ENCODE data around the gene ADAMTS19.

The ADAMTS19 gene

GRCh38 chr5:129687941-129688340 lies 227.8 kb downstream of the ADAMTS19 start:
- Histone ChIP-seq H3K4me3 (replicated peaks; ENCODE audit: low read depth, low read length) (no peak overlapping the region), H3K36me3 (ENCODE audit: control insufficient read depth, insufficient read depth, low read length) (no peaks in the 10 kb centered on the region), H3K27me3 (replicated peaks; ENCODE audit: control insufficient read depth, insufficient read depth, low read length) (no peaks in the 10 kb centered on the region)
- DNase-seq (ENCODE audit: extremely low read depth, insufficient read length) = no peak
- no peak for TF ChIP-seq CTCF (IDR thresholded peaks at IDR 0.05; ENCODE audit: insufficient read depth, low read length, poor library complexity, severe bottlenecking)

GRCh38 chr5:129689045-129689444 lies 228.9 kb downstream of the ADAMTS19 start:
- TF ChIP-seq CTCF (IDR thresholded peaks at IDR 0.05; ENCODE audit: insufficient read depth, low read length, poor library complexity, severe bottlenecking) = no peak
- Histone ChIP-seq H3K4me3 (replicated peaks; ENCODE audit: low read depth, low read length) (no peak overlapping the region), H3K27me3 (replicated peaks; ENCODE audit: control insufficient read depth, insufficient read depth, low read length) (no peaks in the 10 kb centered on the region), H3K36me3 (ENCODE audit: control insufficient read depth, insufficient read depth, low read length) (no peaks in the 10 kb centered on the region)
- no peak for DNase-seq (ENCODE audit: extremely low read depth, insufficient read length)

- no peaks in the 10 kb centered on the region for H3K27me3 ChIP-seq (replicated peaks; ENCODE audit: control insufficient read depth, insufficient read depth, low read length)
Measured at GRCh38 chr5:129691220-129691619, 231.1 kb downstream of the ADAMTS19 start.

GRCh38 chr5:129696636-129697035 lies 236.5 kb downstream of the ADAMTS19 start:
- Histone ChIP-seq H3K4me3 (replicated peaks; ENCODE audit: low read depth, low read length) (no peak overlapping the region), H3K36me3 (ENCODE audit: control insufficient read depth, insufficient read depth, low read length) (no peaks in the 10 kb centered on the region), H3K27me3 (replicated peaks; ENCODE audit: control insufficient read depth, insufficient read depth, low read length) (no peaks in the 10 kb centered on the region)
- no peak for TF ChIP-seq CTCF (IDR thresholded peaks at IDR 0.05; ENCODE audit: insufficient read depth, low read length, poor library complexity, severe bottlenecking)
- no peak for DNase-seq (ENCODE audit: extremely low read depth, insufficient read length)

More at GRCh38 chr5:129691220-129691619, 231.1 kb downstream of the ADAMTS19 start:
- H3K36me3 ChIP-seq (ENCODE audit: control insufficient read depth, insufficient read depth, low read length) = no peaks in the 10 kb centered on the region
- no peak for TF ChIP-seq CTCF (IDR thresholded peaks at IDR 0.05; ENCODE audit: insufficient read depth, low read length, poor library complexity, severe bottlenecking)
- no peak for DNase-seq (ENCODE audit: extremely low read depth, insufficient read length)
- no peak overlapping the region for H3K4me3 ChIP-seq (replicated peaks; ENCODE audit: low read depth, low read length)

- Histone ChIP-seq H3K36me3 (ENCODE audit: control insufficient read depth, insufficient read depth, low read length) (no peaks in the 10 kb centered on the region), H3K27me3 (replicated peaks; ENCODE audit: control insufficient read depth, insufficient read depth, low read length) (no peaks in the 10 kb centered on the region), H3K4me3 (replicated peaks; ENCODE audit: low read depth, low read length) (no peak overlapping the region)
- DNase-seq (ENCODE audit: extremely low read depth, insufficient read length) = no peak
- TF ChIP-seq CTCF (IDR thresholded peaks at IDR 0.05; ENCODE audit: insufficient read depth, low read length, poor library complexity, severe bottlenecking) = no peak
Measured at GRCh38 chr5:129698661-129699060, 238.6 kb downstream of the ADAMTS19 start.

- no peaks in the 10 kb centered on the region for H3K36me3 ChIP-seq (ENCODE audit: control insufficient read depth, insufficient read depth, low read length)
- no peak for DNase-seq (ENCODE audit: extremely low read depth, insufficient read length)
- H3K27me3 ChIP-seq (replicated peaks; ENCODE audit: control insufficient read depth, insufficient read depth, low read length) = no peaks in the 10 kb centered on the region
- H3K4me3 ChIP-seq (replicated peaks; ENCODE audit: low read depth, low read length) = no peak overlapping the region
- no peak for TF ChIP-seq CTCF (IDR thresholded peaks at IDR 0.05; ENCODE audit: insufficient read depth, low read length, poor library complexity, severe bottlenecking)
Measured at GRCh38 chr5:129716235-129716634, 256.1 kb downstream of the ADAMTS19 start.
